Muscle of arm (tissue), 12 donors: ENCODE results near the gene NXPE2. TPM values are rescaled to one million over a fixed set of nuclear protein-coding genes. Genes with fewer than 3 reads are reported as not detected.

Source experiments
- DNase-seq: peaks from one replicate; pipeline ENCODE4 v3.0.0-alpha.2; 2013
- polyA plus RNA-seq, 12 donors: library from polyadenylated mRNA; unstranded; fragments of 120-200 nt; gene quantifications; one replicate each; pipeline ENCODE4 v1.2.1, GENCODE V29; 2013; ENCODE audit not compliant: insufficient read length in 12 of 12

Gene NXPE2
- polyA plus RNA-seq, 12 donors = 0.09 to 0.32 (median 0.22) TPM; not detected in 5

- DNase-seq = no peak
Measured at GRCh38 chr11:114738954-114739353, 60.6 kb downstream of the NXPE2 start.

DNA sequence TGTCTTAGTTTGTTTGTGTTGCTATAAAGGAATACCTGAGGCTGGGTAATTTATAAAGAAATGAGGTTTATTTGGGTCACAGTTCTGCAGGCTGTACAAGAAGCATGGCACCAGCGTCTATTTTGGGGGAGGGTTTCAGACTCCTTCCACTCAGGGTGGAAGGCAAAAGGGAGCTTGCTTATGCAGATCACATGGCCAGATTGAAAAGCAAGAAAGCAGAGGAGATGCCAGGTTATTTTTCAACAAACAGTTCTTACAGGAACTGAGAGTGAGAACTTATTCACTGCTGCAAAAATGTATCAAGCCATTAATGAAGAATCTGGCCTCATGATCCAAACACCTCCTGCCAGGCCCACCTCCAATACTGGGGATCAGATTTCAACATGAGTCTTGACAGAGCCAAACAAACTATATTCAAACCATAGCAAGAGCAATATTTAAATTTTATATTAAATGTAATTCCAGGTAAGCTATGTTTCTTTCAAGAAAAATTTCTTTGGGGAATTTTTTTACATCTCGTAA is 66.9 kb downstream of the NXPE2 start:
- no peak for DNase-seq

DNA sequence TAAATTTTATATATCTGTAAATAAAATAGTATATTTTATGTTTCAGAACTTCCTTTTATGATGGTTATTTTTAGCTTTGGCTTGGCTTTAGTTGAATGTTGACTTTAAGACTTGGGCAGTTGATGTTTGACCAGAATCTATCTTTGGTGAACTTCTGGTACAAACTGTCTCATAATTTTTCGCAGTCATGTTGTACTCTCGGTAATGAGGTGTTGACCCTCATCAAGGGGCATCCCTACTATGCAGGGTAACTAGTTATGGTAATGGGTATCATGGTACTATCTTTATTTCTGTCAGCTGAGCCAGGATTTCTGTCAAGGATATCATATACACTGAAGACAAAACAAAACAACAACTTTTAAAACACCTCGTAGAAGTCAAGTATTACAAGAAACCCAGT is 67.7 kb downstream of the NXPE2 start:
- DNase-seq = no peak

Other genes with a start within 250 kb of the NXPE2 start
- 10 to 100 TPM in 11 of 12 donors, not detected in 1; 42.4 to 90.9 (median 61.8) TPM for gene REXO2, start 239.1 kb upstream of the NXPE2 start, polyA plus RNA-seq
- gene NXPE1, start 118.6 kb upstream of the NXPE2 start, polyA plus RNA-seq = 1 to 10 TPM in 1 of 12 donors, under 1 TPM in 1, not detected in 10; 0.12 to 8.8 TPM
- under 1 TPM in 1 of 12 donors, not detected in 11; 0.09 TPM for gene NXPE4, start 82.7 kb upstream of the NXPE2 start, polyA plus RNA-seq